ENCODE measurements around the gene SPATC1L.

DNA sequence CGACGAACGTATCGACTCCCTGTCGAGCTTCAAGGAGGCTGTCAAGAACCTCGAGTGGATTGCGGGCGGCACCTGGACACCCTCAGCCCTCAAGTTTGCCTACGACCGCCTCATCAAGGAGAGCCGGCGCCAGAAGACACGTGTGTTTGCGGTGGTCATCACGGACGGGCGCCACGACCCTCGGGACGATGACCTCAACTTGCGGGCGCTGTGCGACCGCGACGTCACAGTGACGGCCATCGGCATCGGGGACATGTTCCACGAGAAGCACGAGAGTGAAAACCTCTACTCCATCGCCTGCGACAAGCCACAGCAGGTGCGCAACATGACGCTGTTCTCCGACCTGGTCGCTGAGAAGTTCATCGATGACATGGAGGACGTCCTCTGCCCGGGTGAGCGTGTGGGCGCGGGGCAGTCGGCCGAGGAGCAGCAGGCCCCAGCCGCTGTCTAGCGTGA, 58.4 kb downstream of the SPATC1L start:
- TF ChIP-seq RAD21 (IDR thresholded peaks at IDR 0.05 in 1 of 2, conservative IDR thresholded peaks at IDR 0.05 in 1 of 2; ENCODE audit: low read depth in 2 of 2, low read length in 2 of 2): no peak
- TF ChIP-seq SUZ12 (IDR thresholded peaks at IDR 0.05; ENCODE audit: low read length): no peak
- TF ChIP-seq CHD2 (IDR thresholded peaks at IDR 0.05; ENCODE audit: low read length): no peak
- no peak for TF ChIP-seq SIN3A (conservative IDR thresholded peaks at IDR 0.05 in 1 of 2, IDR thresholded peaks at IDR 0.05 in 1 of 2; ENCODE audit: low read depth in 1 of 2, low read length in 2 of 2)
